Neuron (in vitro differentiated cells): ENCODE data around the gene FSTL3.

ENCODE experiments used
- H2AFZ ChIP-seq: one replicate; pipeline ENCODE4 v1.6.1; 2013; ENCODE audit warnings: low read depth, mild to moderate bottlenecking, inconsistent platforms, low read length, moderate library complexity
- H3K27me3 ChIP-seq: one replicate; pipeline ENCODE4 v1.6.1; 2013; ENCODE audit warnings: low read length; ENCODE audit not compliant: insufficient read depth
- H3K36me3 ChIP-seq: one replicate; pipeline ENCODE4 v1.6.1; 2013; ENCODE audit warnings: low read length; ENCODE audit not compliant: insufficient read depth
- H3K4me1 ChIP-seq: one replicate; pipeline ENCODE4 v1.6.1; 2013; ENCODE audit warnings: low read length; ENCODE audit not compliant: insufficient read depth
- H3K4me3 ChIP-seq: 2 replicates; pipeline ENCODE4 v1.5.1; 2013; ENCODE audit warnings: mild to moderate bottlenecking, low read length, moderate library complexity
- H3K9me3 ChIP-seq: one replicate; pipeline ENCODE4 v1.6.1; 2013; ENCODE audit warnings: low read length

Gene FSTL3

GRCh38 chr19:640161-640558 lies 36.0 kb upstream of the FSTL3 start:
- Histone ChIP-seq H3K4me1 (peaks cover 1% of the 10 kb centered on the region), H2AFZ (no peak overlapping the region), H3K27me3 (no peaks in the 10 kb centered on the region), H3K4me3 (no peak overlapping the region), H3K36me3 (no peaks in the 10 kb centered on the region), H3K9me3 (no peaks in the 10 kb centered on the region)

- H3K4me3 ChIP-seq = no peak overlapping the region
- no peak overlapping the region for H2AFZ ChIP-seq
- no peaks in the 10 kb centered on the region for H3K9me3 ChIP-seq
- H3K4me1 ChIP-seq = peaks cover 1% of the 10 kb centered on the region
- H3K36me3 ChIP-seq = peaks cover 2% of the 10 kb centered on the region
- no peaks in the 10 kb centered on the region for H3K27me3 ChIP-seq
These were observed 35.5 kb upstream of the FSTL3 start for GRCh38 chr19:640606-641189.

GRCh38 chr19:641702-642101 lies 34.5 kb upstream of the FSTL3 start:
- H3K4me1 ChIP-seq = peaks cover 1% of the 10 kb centered on the region
- no peak overlapping the region for H2AFZ ChIP-seq
- no peak overlapping the region for H3K4me3 ChIP-seq
- H3K27me3 ChIP-seq = no peaks in the 10 kb centered on the region
- peaks cover 12% of the 10 kb centered on the region for H3K36me3 ChIP-seq
- H3K9me3 ChIP-seq = no peaks in the 10 kb centered on the region

GRCh38 chr19:642767-643727 lies 33.1 kb upstream of the FSTL3 start:
- Histone ChIP-seq H3K9me3 (no peaks in the 10 kb centered on the region), H3K4me3 (no peak overlapping the region), H3K4me1 (peaks cover 1% of the 10 kb centered on the region), H3K36me3 (peaks cover 22% of the 10 kb centered on the region), H3K27me3 (no peaks in the 10 kb centered on the region), H2AFZ (no peak overlapping the region)

GRCh38 chr19:643736-644135 lies 32.5 kb upstream of the FSTL3 start:
- H3K36me3 ChIP-seq = peaks cover 26% of the 10 kb centered on the region
- H2AFZ ChIP-seq = no peak overlapping the region
- H3K4me3 ChIP-seq = no peak overlapping the region
- H3K9me3 ChIP-seq = no peaks in the 10 kb centered on the region
- H3K4me1 ChIP-seq = peaks cover 1% of the 10 kb centered on the region
- H3K27me3 ChIP-seq = no peaks in the 10 kb centered on the region

GRCh38 chr19:644363-644762 lies 31.8 kb upstream of the FSTL3 start:
- Histone ChIP-seq H3K36me3 (peaks cover 29% of the 10 kb centered on the region), H3K4me3 (no peak overlapping the region), H3K4me1 (no peaks in the 10 kb centered on the region), H3K9me3 (no peaks in the 10 kb centered on the region), H3K27me3 (no peaks in the 10 kb centered on the region), H2AFZ (no peak overlapping the region)

GRCh38 chr19:644789-645188 lies 31.4 kb upstream of the FSTL3 start:
- H2AFZ ChIP-seq = no peak overlapping the region
- H3K4me1 ChIP-seq = no peaks in the 10 kb centered on the region
- peaks cover 32% of the 10 kb centered on the region for H3K36me3 ChIP-seq
- no peaks in the 10 kb centered on the region for H3K9me3 ChIP-seq
- H3K27me3 ChIP-seq = no peaks in the 10 kb centered on the region
- H3K4me3 ChIP-seq = no peak overlapping the region

- no peaks in the 10 kb centered on the region for H3K27me3 ChIP-seq
- H3K9me3 ChIP-seq = no peaks in the 10 kb centered on the region
- no peak overlapping the region for H2AFZ ChIP-seq
- H3K36me3 ChIP-seq = peaks cover 35% of the 10 kb centered on the region
- no peak overlapping the region for H3K4me3 ChIP-seq
- no peaks in the 10 kb centered on the region for H3K4me1 ChIP-seq
These were observed 30.0 kb upstream of the FSTL3 start for GRCh38 chr19:645912-646778.

- Histone ChIP-seq H3K4me3 (no peak overlapping the region), H3K27me3 (no peaks in the 10 kb centered on the region), H3K4me1 (no peaks in the 10 kb centered on the region), H3K36me3 (peaks cover 42% of the 10 kb centered on the region), H3K9me3 (no peaks in the 10 kb centered on the region), H2AFZ (no peak overlapping the region)
These were observed 29.2 kb upstream of the FSTL3 start for GRCh38 chr19:646779-647565.

- no peaks in the 10 kb centered on the region for H3K27me3 ChIP-seq
- H3K36me3 ChIP-seq = peaks cover 46% of the 10 kb centered on the region
- no peaks in the 10 kb centered on the region for H3K9me3 ChIP-seq
- H2AFZ ChIP-seq = no peak overlapping the region
- H3K4me3 ChIP-seq = no peak overlapping the region
- no peaks in the 10 kb centered on the region for H3K4me1 ChIP-seq
These were observed 28.5 kb upstream of the FSTL3 start for GRCh38 chr19:647566-648284.

- H3K4me1 ChIP-seq = no peaks in the 10 kb centered on the region
These were observed 27.9 kb upstream of the FSTL3 start for GRCh38 chr19:648305-648704.

More at GRCh38 chr19:648305-648704, 27.9 kb upstream of the FSTL3 start:
- Histone ChIP-seq H3K9me3 (no peaks in the 10 kb centered on the region), H3K27me3 (no peaks in the 10 kb centered on the region), H3K4me3 (no peak overlapping the region), H2AFZ (no peak overlapping the region), H3K36me3 (peaks cover 46% of the 10 kb centered on the region)
